ENCODE measurements around the gene SCAMP5.

GRCh38 chr15:74963213-74963612, 32.1 kb upstream of the SCAMP5 start:
- TF ChIP-seq CTCF (IDR thresholded peaks at IDR 0.05 in 2 of 3, conservative IDR thresholded peaks at IDR 0.05 in 1 of 3; ENCODE audit: borderline replicate concordance in 1 of 3, insufficient read depth in 1 of 3, low read depth in 2 of 3, low read length in 2 of 3), result no peak
- TF ChIP-seq POLR2AphosphoS5 (IDR thresholded peaks at IDR 0.05; ENCODE audit: low read depth, low read length), result no peak
